Measurements from ENCODE around the gene DOCK2.

DOCK2 gene

DNA sequence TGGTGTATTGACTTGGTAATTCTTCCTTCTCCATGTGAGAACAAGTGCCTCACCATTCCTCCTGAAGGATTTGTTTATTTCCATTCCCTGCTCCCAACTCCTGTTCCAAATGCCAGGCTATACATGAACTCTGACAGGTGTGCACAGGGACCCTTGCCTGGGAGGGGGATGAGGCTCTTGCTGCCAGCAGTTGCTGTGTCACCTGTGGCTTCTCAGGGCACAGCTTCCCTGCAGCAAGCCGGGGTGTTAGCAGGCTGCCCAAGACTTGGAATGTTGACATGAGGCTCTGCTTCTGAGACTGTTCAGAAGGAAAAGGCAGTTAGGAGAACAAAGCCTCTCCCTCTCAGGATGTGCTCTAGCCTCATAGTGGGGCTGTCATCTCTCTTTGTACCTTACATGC lies 131.3 kb downstream of the DOCK2 start:
- Histone ChIP-seq H3F3A (ENCODE audit: low read depth) (no peaks in the 10 kb centered on the region), H4K20me1 (ENCODE audit: insufficient read depth, low read length, poor library complexity, severe bottlenecking) (no peaks in the 10 kb centered on the region), H2AFZ (ENCODE audit: low read length) (no peak overlapping the region), H3K4me3 (ENCODE audit: low read length, poor library complexity, severe bottlenecking) (no peak overlapping the region), H3K4me2 (ENCODE audit: low read depth, low read length, poor library complexity, severe bottlenecking) (no peak overlapping the region), H3K9me2 (replicated peaks; ENCODE audit: low read depth, low read length) (no peaks in the 10 kb centered on the region), H3K36me3 (ENCODE audit: insufficient read depth, low read length) (peaks cover 11% of the 10 kb centered on the region; the same call in 1 of the 2 replicates), H3K27me3 (ENCODE audit: insufficient read depth, low read length, poor library complexity, severe bottlenecking) (no peaks in the 10 kb centered on the region), H3K4me1 (ENCODE audit: insufficient read depth, low read length, poor library complexity, severe bottlenecking) (peaks cover 6% of the 10 kb centered on the region), H3K9me3 (ENCODE audit: insufficient read depth, low read depth, low read length) (no peaks in the 10 kb centered on the region), H3K79me2 (ENCODE audit: insufficient read depth, low read length) (no peaks in the 10 kb centered on the region), H3K9ac (ENCODE audit: low read depth, low read length, poor library complexity, severe bottlenecking) (no peak overlapping the region)
- TF ChIP-seq EZH2phosphoT487 (IDR thresholded peaks at IDR 0.05; ENCODE audit: borderline replicate concordance), result no peak
- TF ChIP-seq, protein P1, sequence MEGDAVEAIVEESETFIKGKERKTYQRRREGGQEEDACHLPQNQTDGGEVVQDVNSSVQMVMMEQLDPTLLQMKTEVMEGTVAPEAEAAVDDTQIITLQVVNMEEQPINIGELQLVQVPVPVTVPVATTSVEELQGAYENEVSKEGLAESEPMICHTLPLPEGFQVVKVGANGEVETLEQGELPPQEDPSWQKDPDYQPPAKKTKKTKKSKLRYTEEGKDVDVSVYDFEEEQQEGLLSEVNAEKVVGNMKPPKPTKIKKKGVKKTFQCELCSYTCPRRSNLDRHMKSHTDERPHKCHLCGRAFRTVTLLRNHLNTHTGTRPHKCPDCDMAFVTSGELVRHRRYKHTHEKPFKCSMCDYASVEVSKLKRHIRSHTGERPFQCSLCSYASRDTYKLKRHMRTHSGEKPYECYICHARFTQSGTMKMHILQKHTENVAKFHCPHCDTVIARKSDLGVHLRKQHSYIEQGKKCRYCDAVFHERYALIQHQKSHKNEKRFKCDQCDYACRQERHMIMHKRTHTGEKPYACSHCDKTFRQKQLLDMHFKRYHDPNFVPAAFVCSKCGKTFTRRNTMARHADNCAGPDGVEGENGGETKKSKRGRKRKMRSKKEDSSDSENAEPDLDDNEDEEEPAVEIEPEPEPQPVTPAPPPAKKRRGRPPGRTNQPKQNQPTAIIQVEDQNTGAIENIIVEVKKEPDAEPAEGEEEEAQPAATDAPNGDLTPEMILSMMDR (conservative IDR thresholded peaks at IDR 0.05; ENCODE audit: low read length), result no peak

DNA sequence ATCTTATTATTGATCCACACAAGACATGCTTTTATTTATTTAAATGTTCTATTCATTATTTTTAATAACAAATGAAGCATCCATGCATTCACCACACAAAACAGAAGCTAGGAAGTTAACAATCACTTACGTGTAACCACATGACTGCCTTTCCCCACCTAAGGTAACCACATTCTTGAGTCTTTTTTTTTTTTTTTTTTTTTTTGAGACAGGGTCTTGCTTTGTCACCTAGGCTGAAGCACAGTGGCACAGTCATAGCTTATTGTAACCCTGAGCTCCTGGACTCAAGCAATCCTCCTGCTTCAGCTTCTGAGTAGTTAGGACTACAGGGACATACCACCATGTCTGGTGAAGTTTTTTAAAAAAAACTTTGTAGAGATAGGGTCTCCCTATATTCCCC lies 133.0 kb downstream of the DOCK2 start:
- Histone ChIP-seq H3F3A (ENCODE audit: low read depth) (no peaks in the 10 kb centered on the region), H4K20me1 (ENCODE audit: insufficient read depth, low read length, poor library complexity, severe bottlenecking) (no peaks in the 10 kb centered on the region), H3K9ac (ENCODE audit: low read depth, low read length, poor library complexity, severe bottlenecking) (no peak overlapping the region), H3K9me3 (ENCODE audit: insufficient read depth, low read depth, low read length) (no peaks in the 10 kb centered on the region), H3K4me3 (ENCODE audit: low read length, poor library complexity, severe bottlenecking) (no peak overlapping the region), H3K79me2 (ENCODE audit: insufficient read depth, low read length) (no peaks in the 10 kb centered on the region), H2AFZ (ENCODE audit: low read length) (no peak overlapping the region), H3K4me2 (ENCODE audit: low read depth, low read length, poor library complexity, severe bottlenecking) (no peak overlapping the region), H3K36me3 (ENCODE audit: insufficient read depth, low read length) (peaks cover 3% of the 10 kb centered on the region; the same call in 1 of the 2 replicates), H3K9me2 (replicated peaks; ENCODE audit: low read depth, low read length) (no peaks in the 10 kb centered on the region), H3K27me3 (ENCODE audit: insufficient read depth, low read length, poor library complexity, severe bottlenecking) (no peaks in the 10 kb centered on the region), H3K4me1 (ENCODE audit: insufficient read depth, low read length, poor library complexity, severe bottlenecking) (no peaks in the 10 kb centered on the region)
- no peak for TF ChIP-seq EZH2phosphoT487 (IDR thresholded peaks at IDR 0.05; ENCODE audit: borderline replicate concordance)
- TF ChIP-seq, protein P1 (conservative IDR thresholded peaks at IDR 0.05; ENCODE audit: low read length), result no peak

DNA sequence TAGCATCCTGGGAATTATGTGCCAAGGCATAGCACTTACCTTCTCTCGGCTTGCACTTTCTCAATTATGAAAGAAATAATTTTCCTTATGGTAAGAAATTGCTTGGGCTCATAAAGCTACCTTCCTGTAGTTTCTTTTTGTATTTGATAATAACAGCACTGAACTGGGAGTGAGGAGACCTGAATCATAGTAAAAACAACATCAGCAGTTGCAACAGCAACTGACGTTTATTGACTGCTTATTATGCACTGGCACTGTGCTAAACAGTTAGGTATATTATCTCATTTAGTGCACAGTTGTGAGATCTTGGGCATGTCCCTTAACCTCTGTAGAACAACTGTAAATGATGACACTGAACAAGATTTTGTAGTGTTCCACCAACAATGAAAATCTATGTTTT lies 135.2 kb downstream of the DOCK2 start:
- Histone ChIP-seq H3K36me3 (ENCODE audit: insufficient read depth, low read length) (peaks cover 3% of the 10 kb centered on the region; the same call in 1 of the 2 replicates), H3K9ac (ENCODE audit: low read depth, low read length, poor library complexity, severe bottlenecking) (no peak overlapping the region), H3K4me3 (ENCODE audit: low read length, poor library complexity, severe bottlenecking) (no peak overlapping the region), H3K9me2 (replicated peaks; ENCODE audit: low read depth, low read length) (no peaks in the 10 kb centered on the region), H3K4me1 (ENCODE audit: insufficient read depth, low read length, poor library complexity, severe bottlenecking) (no peaks in the 10 kb centered on the region), H3K4me2 (ENCODE audit: low read depth, low read length, poor library complexity, severe bottlenecking) (no peak overlapping the region), H3K79me2 (ENCODE audit: insufficient read depth, low read length) (no peaks in the 10 kb centered on the region), H4K20me1 (ENCODE audit: insufficient read depth, low read length, poor library complexity, severe bottlenecking) (no peaks in the 10 kb centered on the region), H3K27me3 (ENCODE audit: insufficient read depth, low read length, poor library complexity, severe bottlenecking) (no peaks in the 10 kb centered on the region), H3K9me3 (ENCODE audit: insufficient read depth, low read depth, low read length) (no peaks in the 10 kb centered on the region), H2AFZ (ENCODE audit: low read length) (no peak overlapping the region), H3F3A (ENCODE audit: low read depth) (no peaks in the 10 kb centered on the region)
- TF ChIP-seq, protein P1 (conservative IDR thresholded peaks at IDR 0.05; ENCODE audit: low read length), result no peak
- TF ChIP-seq EZH2phosphoT487 (IDR thresholded peaks at IDR 0.05; ENCODE audit: borderline replicate concordance), result no peak

Measured in Loucy (cell line).